Ishikawa (cell line): Measurements from ENCODE around the gene NMRK1.

ENCODE experiments used
- CREB1 ChIP-seq: IDR thresholded peaks from 2 replicates; pipeline ENCODE4 v1.6.1; 2012; ENCODE audit warnings: low read depth
- EGR1 ChIP-seq: IDR thresholded peaks from 2 replicates; pipeline ENCODE4 v1.6.1; 2012
- EP300 ChIP-seq: IDR thresholded peaks from 2 replicates; pipeline ENCODE4 v1.6.1; 2012; ENCODE audit warnings: borderline replicate concordance
- FOXM1 ChIP-seq: IDR thresholded peaks from 2 replicates; pipeline ENCODE4 v1.6.1; 2012; ENCODE audit warnings: low read depth, borderline replicate concordance
- MAX ChIP-seq: IDR thresholded peaks from 2 replicates; pipeline ENCODE4 v1.6.1; 2012
- NFIC ChIP-seq: IDR thresholded peaks from 2 replicates; pipeline ENCODE4 v1.6.1; 2012
- RAD21 ChIP-seq: IDR thresholded peaks from 2 replicates; pipeline ENCODE4 v1.6.1; 2012; ENCODE audit warnings: low read depth
- TCF12 ChIP-seq: IDR thresholded peaks from 2 replicates; pipeline ENCODE4 v1.6.1; 2012; ENCODE audit warnings: low read depth
- YY1 ChIP-seq: IDR thresholded peaks from 2 replicates; pipeline ENCODE4 v1.6.1; 2012; ENCODE audit warnings: low read depth
- TF ChIP-seq, protein P1 (sequence below): IDR thresholded peaks from 2 replicates; pipeline ENCODE4 v1.6.1; 2012
- TF ChIP-seq, protein P2 (sequence below): IDR thresholded peaks from 2 replicates; pipeline ENCODE4 v1.6.1; 2012; ENCODE audit warnings: low read depth, mild to moderate bottlenecking

DNA sequence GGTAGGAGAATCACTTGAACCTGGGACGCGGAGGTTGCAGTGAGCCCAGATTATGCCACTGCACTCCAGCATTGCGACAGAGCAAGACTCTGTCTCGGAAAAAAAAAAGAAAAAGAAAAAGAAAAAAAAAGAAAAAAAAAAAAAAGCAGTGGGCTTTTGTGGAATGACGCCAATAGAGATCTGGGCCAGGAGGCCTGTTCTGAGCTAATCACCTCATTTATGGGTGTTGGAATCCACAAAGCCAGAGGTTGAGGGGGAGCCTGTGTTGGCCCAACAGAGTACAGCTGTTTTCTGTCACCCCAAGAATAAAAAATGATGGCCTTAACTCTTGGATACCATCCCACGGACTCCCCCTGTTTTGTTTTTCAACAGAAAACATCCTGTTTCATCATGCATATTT, 18.9 kb upstream of the NMRK1 start:
- TF ChIP-seq RAD21, result no peak
- no peak for TF ChIP-seq YY1
- TF ChIP-seq, protein P1, sequence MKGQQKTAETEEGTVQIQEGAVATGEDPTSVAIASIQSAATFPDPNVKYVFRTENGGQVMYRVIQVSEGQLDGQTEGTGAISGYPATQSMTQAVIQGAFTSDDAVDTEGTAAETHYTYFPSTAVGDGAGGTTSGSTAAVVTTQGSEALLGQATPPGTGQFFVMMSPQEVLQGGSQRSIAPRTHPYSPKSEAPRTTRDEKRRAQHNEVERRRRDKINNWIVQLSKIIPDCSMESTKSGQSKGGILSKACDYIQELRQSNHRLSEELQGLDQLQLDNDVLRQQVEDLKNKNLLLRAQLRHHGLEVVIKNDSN, result no peak
- no peak for TF ChIP-seq EGR1
- no peak for TF ChIP-seq EP300
- TF ChIP-seq FOXM1, result no peak
- no peak for TF ChIP-seq CREB1
- TF ChIP-seq TCF12, result no peak
- TF ChIP-seq, protein P2, sequence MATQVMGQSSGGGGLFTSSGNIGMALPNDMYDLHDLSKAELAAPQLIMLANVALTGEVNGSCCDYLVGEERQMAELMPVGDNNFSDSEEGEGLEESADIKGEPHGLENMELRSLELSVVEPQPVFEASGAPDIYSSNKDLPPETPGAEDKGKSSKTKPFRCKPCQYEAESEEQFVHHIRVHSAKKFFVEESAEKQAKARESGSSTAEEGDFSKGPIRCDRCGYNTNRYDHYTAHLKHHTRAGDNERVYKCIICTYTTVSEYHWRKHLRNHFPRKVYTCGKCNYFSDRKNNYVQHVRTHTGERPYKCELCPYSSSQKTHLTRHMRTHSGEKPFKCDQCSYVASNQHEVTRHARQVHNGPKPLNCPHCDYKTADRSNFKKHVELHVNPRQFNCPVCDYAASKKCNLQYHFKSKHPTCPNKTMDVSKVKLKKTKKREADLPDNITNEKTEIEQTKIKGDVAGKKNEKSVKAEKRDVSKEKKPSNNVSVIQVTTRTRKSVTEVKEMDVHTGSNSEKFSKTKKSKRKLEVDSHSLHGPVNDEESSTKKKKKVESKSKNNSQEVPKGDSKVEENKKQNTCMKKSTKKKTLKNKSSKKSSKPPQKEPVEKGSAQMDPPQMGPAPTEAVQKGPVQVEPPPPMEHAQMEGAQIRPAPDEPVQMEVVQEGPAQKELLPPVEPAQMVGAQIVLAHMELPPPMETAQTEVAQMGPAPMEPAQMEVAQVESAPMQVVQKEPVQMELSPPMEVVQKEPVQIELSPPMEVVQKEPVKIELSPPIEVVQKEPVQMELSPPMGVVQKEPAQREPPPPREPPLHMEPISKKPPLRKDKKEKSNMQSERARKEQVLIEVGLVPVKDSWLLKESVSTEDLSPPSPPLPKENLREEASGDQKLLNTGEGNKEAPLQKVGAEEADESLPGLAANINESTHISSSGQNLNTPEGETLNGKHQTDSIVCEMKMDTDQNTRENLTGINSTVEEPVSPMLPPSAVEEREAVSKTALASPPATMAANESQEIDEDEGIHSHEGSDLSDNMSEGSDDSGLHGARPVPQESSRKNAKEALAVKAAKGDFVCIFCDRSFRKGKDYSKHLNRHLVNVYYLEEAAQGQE, result no peak
- no peak for TF ChIP-seq MAX
- TF ChIP-seq NFIC, result no peak
